GM23338 (cell line): ENCODE results near the gene LRIT1.

ENCODE experiments used
- CREB1 ChIP-seq: fragments of 250-450 bp; sonication (Bioruptor Pico); IDR thresholded peaks from 2 replicates; pipeline ENCODE4 v1.5.0; 2020; ENCODE audit warnings: low read depth, mild to moderate bottlenecking, moderate library complexity
- ETS1 ChIP-seq: IDR thresholded peaks from 2 replicates; pipeline ENCODE4 v1.6.1; 2016; ENCODE audit warnings: antibody characterized with exemption
- EZH2 ChIP-seq: fragments of 200-600 bp; sonication (generic); IDR thresholded peaks from one replicate; pipeline ENCODE4 v1.8.0; 2017; ENCODE audit warnings: antibody characterized with exemption, mild to moderate bottlenecking, low read depth; ENCODE audit not compliant: unreplicated experiment
- EZH2phosphoT487 ChIP-seq: fragments of 200-600 bp; sonication (generic); IDR thresholded peaks from one replicate; pipeline ENCODE4 v1.8.1; 2018; ENCODE audit warnings: antibody characterized with exemption; ENCODE audit not compliant: unreplicated experiment
- JUNB ChIP-seq: IDR thresholded peaks from one replicate; pipeline ENCODE4 v1.6.1; 2016; ENCODE audit warnings: antibody characterized with exemption; ENCODE audit not compliant: unreplicated experiment
- POLR2AphosphoS5 ChIP-seq: IDR thresholded peaks from 2 replicates; pipeline ENCODE4 v1.6.1; 2016; ENCODE audit warnings: antibody characterized with exemption, low read depth
- STAT1 ChIP-seq: IDR thresholded peaks from one replicate; pipeline ENCODE4 v1.6.1; 2016; ENCODE audit warnings: antibody characterized with exemption; ENCODE audit not compliant: unreplicated experiment
- ZNF114 ChIP-seq: fragments of 250-450 bp; sonication (Bioruptor Pico); IDR thresholded peaks from 2 replicates; pipeline ENCODE4 v1.5.0; 2020; ENCODE audit warnings: mild to moderate bottlenecking, moderate library complexity
- ZNF331 ChIP-seq: fragments of 250-450 bp; sonication (Bioruptor Pico); IDR thresholded peaks from 2 replicates; pipeline ENCODE4 v1.5.0; 2020; ENCODE audit warnings: low read depth, mild to moderate bottlenecking, moderate library complexity
- TF ChIP-seq, protein P1 (sequence below): IDR thresholded peaks from one replicate; pipeline ENCODE4 v1.6.1; 2018; ENCODE audit warnings: antibody characterized with exemption; ENCODE audit not compliant: unreplicated experiment
- TF ChIP-seq, protein P2 (sequence below), 2 experiments: fragments of 200-600 bp in 1 of 2; sonication (generic) in 1 of 2; conservative IDR thresholded peaks; 2 replicates each; pipeline versions ENCODE4 v1.5.1 to v1.6.1; 2016 to 2017; ENCODE audit warnings: antibody characterized with exemption in 2 of 2, low read depth in 2 of 2, mild to moderate bottlenecking in 2 of 2, moderate library complexity in 1 of 2
- TF ChIP-seq, protein P3 (sequence below): fragments of 250-450 bp; sonication (Bioruptor Pico); IDR thresholded peaks from 2 replicates; pipeline ENCODE4 v1.5.0; 2020; ENCODE audit warnings: mild to moderate bottlenecking, moderate library complexity

DNA sequence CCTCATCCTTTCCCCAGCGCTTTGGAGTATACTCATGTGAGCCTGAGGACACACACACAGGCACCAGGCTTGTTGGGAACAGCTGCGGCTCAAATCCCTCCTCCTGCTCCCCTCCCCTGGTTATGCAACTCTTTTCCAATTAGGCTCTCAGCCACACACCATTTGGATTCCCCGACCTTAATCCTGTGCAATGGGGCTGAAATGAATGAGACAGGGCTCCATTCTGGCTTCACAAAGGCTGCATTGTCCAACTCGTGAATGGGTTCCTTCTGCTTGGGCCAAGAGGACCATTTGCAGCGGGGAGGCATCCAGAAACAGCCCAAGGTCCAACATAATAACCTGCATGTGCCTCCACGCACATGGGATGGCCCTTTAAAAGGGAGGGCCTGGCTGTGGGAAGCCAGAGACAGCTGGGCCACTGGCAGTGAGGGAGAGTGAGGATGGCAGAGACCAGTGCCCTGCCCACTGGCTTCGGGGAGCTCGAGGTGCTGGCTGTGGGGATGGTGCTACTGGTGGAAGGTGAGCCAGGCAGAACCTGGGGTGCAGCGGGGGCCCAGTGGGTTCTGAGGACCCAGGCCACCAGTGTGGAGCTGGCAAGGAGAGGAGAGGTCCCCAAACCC is 3.4 kb upstream of the LRIT1 start, which contains the start of gene RGR:
- TF ChIP-seq, protein P1, sequence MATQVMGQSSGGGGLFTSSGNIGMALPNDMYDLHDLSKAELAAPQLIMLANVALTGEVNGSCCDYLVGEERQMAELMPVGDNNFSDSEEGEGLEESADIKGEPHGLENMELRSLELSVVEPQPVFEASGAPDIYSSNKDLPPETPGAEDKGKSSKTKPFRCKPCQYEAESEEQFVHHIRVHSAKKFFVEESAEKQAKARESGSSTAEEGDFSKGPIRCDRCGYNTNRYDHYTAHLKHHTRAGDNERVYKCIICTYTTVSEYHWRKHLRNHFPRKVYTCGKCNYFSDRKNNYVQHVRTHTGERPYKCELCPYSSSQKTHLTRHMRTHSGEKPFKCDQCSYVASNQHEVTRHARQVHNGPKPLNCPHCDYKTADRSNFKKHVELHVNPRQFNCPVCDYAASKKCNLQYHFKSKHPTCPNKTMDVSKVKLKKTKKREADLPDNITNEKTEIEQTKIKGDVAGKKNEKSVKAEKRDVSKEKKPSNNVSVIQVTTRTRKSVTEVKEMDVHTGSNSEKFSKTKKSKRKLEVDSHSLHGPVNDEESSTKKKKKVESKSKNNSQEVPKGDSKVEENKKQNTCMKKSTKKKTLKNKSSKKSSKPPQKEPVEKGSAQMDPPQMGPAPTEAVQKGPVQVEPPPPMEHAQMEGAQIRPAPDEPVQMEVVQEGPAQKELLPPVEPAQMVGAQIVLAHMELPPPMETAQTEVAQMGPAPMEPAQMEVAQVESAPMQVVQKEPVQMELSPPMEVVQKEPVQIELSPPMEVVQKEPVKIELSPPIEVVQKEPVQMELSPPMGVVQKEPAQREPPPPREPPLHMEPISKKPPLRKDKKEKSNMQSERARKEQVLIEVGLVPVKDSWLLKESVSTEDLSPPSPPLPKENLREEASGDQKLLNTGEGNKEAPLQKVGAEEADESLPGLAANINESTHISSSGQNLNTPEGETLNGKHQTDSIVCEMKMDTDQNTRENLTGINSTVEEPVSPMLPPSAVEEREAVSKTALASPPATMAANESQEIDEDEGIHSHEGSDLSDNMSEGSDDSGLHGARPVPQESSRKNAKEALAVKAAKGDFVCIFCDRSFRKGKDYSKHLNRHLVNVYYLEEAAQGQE: no peak
- TF ChIP-seq, protein P2, sequence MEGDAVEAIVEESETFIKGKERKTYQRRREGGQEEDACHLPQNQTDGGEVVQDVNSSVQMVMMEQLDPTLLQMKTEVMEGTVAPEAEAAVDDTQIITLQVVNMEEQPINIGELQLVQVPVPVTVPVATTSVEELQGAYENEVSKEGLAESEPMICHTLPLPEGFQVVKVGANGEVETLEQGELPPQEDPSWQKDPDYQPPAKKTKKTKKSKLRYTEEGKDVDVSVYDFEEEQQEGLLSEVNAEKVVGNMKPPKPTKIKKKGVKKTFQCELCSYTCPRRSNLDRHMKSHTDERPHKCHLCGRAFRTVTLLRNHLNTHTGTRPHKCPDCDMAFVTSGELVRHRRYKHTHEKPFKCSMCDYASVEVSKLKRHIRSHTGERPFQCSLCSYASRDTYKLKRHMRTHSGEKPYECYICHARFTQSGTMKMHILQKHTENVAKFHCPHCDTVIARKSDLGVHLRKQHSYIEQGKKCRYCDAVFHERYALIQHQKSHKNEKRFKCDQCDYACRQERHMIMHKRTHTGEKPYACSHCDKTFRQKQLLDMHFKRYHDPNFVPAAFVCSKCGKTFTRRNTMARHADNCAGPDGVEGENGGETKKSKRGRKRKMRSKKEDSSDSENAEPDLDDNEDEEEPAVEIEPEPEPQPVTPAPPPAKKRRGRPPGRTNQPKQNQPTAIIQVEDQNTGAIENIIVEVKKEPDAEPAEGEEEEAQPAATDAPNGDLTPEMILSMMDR (conservative IDR thresholded peaks at IDR 0.05; ENCODE audit: low read depth in 2 of 2): no peak
- TF ChIP-seq POLR2AphosphoS5: no peak
- no peak for TF ChIP-seq EZH2
- no peak for TF ChIP-seq CREB1
- TF ChIP-seq EZH2phosphoT487: no peak
- no peak for TF ChIP-seq ETS1
- no peak for TF ChIP-seq ZNF114 (CRISPR knock-in tag)
- no peak for TF ChIP-seq ZNF331 (CRISPR knock-in tag)
- TF ChIP-seq JUNB: no peak
- TF ChIP-seq, protein P3, sequence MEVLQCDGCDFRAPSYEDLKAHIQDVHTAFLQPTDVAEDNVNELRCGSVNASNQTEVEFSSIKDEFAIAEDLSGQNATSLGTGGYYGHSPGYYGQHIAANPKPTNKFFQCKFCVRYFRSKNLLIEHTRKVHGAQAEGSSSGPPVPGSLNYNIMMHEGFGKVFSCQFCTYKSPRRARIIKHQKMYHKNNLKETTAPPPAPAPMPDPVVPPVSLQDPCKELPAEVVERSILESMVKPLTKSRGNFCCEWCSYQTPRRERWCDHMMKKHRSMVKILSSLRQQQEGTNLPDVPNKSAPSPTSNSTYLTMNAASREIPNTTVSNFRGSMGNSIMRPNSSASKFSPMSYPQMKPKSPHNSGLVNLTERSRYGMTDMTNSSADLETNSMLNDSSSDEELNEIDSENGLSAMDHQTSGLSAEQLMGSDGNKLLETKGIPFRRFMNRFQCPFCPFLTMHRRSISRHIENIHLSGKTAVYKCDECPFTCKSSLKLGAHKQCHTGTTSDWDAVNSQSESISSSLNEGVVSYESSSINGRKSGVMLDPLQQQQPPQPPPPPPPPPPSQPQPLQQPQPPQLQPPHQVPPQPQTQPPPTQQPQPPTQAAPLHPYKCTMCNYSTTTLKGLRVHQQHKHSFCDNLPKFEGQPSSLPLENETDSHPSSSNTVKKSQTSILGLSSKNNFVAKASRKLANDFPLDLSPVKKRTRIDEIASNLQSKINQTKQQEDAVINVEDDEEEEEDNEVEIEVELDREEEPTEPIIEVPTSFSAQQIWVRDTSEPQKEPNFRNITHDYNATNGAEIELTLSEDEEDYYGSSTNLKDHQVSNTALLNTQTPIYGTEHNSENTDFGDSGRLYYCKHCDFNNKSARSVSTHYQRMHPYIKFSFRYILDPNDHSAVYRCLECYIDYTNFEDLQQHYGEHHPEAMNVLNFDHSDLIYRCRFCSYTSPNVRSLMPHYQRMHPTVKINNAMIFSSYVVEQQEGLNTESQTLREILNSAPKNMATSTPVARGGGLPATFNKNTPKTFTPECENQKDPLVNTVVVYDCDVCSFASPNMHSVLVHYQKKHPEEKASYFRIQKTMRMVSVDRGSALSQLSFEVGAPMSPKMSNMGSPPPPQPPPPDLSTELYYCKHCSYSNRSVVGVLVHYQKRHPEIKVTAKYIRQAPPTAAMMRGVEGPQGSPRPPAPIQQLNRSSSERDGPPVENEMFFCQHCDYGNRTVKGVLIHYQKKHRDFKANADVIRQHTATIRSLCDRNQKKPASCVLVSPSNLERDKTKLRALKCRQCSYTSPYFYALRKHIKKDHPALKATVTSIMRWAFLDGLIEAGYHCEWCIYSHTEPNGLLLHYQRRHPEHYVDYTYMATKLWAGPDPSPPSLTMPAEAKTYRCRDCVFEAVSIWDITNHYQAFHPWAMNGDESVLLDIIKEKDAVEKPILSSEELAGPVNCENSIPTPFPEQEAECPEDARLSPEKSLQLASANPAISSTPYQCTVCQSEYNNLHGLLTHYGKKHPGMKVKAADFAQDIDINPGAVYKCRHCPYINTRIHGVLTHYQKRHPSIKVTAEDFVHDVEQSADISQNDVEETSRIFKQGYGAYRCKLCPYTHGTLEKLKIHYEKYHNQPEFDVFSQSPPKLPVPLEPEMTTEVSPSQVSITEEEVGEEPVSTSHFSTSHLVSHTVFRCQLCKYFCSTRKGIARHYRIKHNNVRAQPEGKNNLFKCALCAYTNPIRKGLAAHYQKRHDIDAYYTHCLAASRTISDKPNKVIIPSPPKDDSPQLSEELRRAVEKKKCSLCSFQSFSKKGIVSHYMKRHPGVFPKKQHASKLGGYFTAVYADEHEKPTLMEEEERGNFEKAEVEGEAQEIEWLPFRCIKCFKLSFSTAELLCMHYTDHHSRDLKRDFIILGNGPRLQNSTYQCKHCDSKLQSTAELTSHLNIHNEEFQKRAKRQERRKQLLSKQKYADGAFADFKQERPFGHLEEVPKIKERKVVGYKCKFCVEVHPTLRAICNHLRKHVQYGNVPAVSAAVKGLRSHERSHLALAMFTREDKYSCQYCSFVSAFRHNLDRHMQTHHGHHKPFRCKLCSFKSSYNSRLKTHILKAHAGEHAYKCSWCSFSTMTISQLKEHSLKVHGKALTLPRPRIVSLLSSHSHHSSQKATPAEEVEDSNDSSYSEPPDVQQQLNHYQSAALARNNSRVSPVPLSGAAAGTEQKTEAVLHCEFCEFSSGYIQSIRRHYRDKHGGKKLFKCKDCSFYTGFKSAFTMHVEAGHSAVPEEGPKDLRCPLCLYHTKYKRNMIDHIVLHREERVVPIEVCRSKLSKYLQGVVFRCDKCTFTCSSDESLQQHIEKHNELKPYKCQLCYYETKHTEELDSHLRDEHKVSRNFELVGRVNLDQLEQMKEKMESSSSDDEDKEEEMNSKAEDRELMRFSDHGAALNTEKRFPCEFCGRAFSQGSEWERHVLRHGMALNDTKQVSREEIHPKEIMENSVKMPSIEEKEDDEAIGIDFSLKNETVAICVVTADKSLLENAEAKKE (CRISPR knock-in tag): no peak
- no peak for TF ChIP-seq STAT1
